CD8-positive, alpha-beta memory T cell (primary cell): ENCODE results near the gene INAFM2. TPM values are rescaled to one million over a fixed set of nuclear protein-coding genes. Genes with fewer than 3 reads are reported as not detected.
A peak's percentile ranks its signal among the peaks of the same experiment; 100 is the strongest.

Source experiments
- CTCF ChIA-PET: fragments of 350-600 bp; sonication (Branson Sonifier 250); formaldehyde crosslinking; loops from one replicate; lab custom pipeline; 2021; ENCODE audit warnings: antibody characterized with exemption; lab: Charles Lee
- POLR2A ChIA-PET: fragments of 350-600 bp; sonication (Branson Sonifier 250); formaldehyde crosslinking; loops from one replicate; lab custom pipeline; 2021; ENCODE audit warnings: antibody characterized with exemption; lab: Charles Lee
- DNase-seq, 5 donors: peaks; one replicate each; pipeline versions ENCODE4 v3.0.0 to v3.0.0-alpha.2; 2020 to 2022; ENCODE audit warnings: mixed read lengths in 1 of 5
- H3K27ac ChIP-seq: one replicate; pipeline ENCODE4 v1.7.0; 2013; ENCODE audit warnings: low read depth, mild to moderate bottlenecking, low read length, moderate library complexity
- H3K27me3 ChIP-seq: 2 replicates; pipeline ENCODE4 v1.7.0; 2013; ENCODE audit warnings: low read length, mild to moderate bottlenecking; ENCODE audit not compliant: insufficient read depth, poor library complexity, severe bottlenecking
- H3K36me3 ChIP-seq: 2 replicates; pipeline ENCODE4 v1.7.0; 2013; ENCODE audit warnings: mild to moderate bottlenecking, low read length, moderate library complexity; ENCODE audit not compliant: insufficient read depth
- H3K4me1 ChIP-seq: 2 replicates; pipeline ENCODE4 v1.7.0; 2013; ENCODE audit warnings: mild to moderate bottlenecking, low read length, moderate library complexity; ENCODE audit not compliant: insufficient read depth
- H3K4me3 ChIP-seq: 2 replicates; pipeline ENCODE4 v1.7.0; 2013; ENCODE audit warnings: mild to moderate bottlenecking, low read length
- H3K9me3 ChIP-seq: 2 replicates; pipeline ENCODE4 v1.7.0; 2013; ENCODE audit warnings: mild to moderate bottlenecking, low read length
- H3K27ac Mint-ChIP-seq, 8 donors: one replicate each; pipeline ENCODE4 v1.8.0; 2020 to 2021; ENCODE audit warnings: mixed read lengths in 8 of 8, mild to moderate bottlenecking in 6 of 8, inconsistent platforms in 3 of 8, moderate library complexity in 3 of 8
- H3K27me3 Mint-ChIP-seq, 2 donors: one replicate each; pipeline ENCODE4 v1.8.0; 2020 to 2021; ENCODE audit warnings: mixed read lengths in 2 of 2, mild to moderate bottlenecking in 1 of 2, moderate library complexity in 1 of 2
- H3K36me3 Mint-ChIP-seq, 3 donors: one replicate each; pipeline ENCODE4 v1.8.0; 2020 to 2021; ENCODE audit warnings: mixed read lengths in 3 of 3, inconsistent platforms in 1 of 3, mild to moderate bottlenecking in 1 of 3
- H3K4me1 Mint-ChIP-seq, 3 donors: one replicate each; pipeline ENCODE4 v1.8.0; 2020 to 2021; ENCODE audit warnings: mixed read lengths in 3 of 3, inconsistent platforms in 1 of 3, mild to moderate bottlenecking in 1 of 3
- H3K4me3 Mint-ChIP-seq, 7 donors: one replicate each; pipeline ENCODE4 v1.8.0; 2020 to 2021; ENCODE audit warnings: mixed read lengths in 7 of 7, mild to moderate bottlenecking in 6 of 7, moderate library complexity in 4 of 7, inconsistent platforms in 2 of 7
- H3K9me3 Mint-ChIP-seq, 5 donors: one replicate each; pipeline ENCODE4 v1.8.0; 2020 to 2022; ENCODE audit warnings: mixed read lengths in 5 of 5, mild to moderate bottlenecking in 3 of 5, moderate library complexity in 2 of 5, inconsistent platforms in 1 of 5
- polyA plus RNA-seq: library from polyadenylated mRNA; unstranded; fragments of 300-500 nt; fragmentation: Illumina TruSeq; gene quantifications from one replicate; pipeline ENCODE4 v1.2.3, GENCODE V29; 2021
- total RNA-seq, 2 experiments: library from RNA; stranded (reverse); gene quantifications; one replicate each; pipeline ENCODE4 v1.2.3, GENCODE V29; 2021

Gene INAFM2
- total and polyA plus RNA-seq, 3 experiments from 2014 or later: 2.7 to 15.3 (median 13.5) TPM

GRCh38 chr15:40331026-40331425 lies 7.5 kb downstream of the INAFM2 start:
- Histone ChIP-seq H3K4me1 (peaks cover 15% of the 10 kb centered on the region), H3K27me3 (no peaks in the 10 kb centered on the region), H3K4me3 (no peak overlapping the region), H3K27ac (peak overlapping the region; percentile 27), H3K9me3 (no peaks in the 10 kb centered on the region), H3K36me3 (no peaks in the 10 kb centered on the region)
- H3K27ac Mint-ChIP-seq: no peak overlapping the region
- peaks cover 3 to 12% (median 3%) of the 10 kb centered on the region in 3 donors for H3K4me1 Mint-ChIP-seq
- H3K4me3 Mint-ChIP-seq: no peak overlapping the region
- peaks cover 0 to 1% (median 0%) of the 10 kb centered on the region in 5 donors for H3K9me3 Mint-ChIP-seq
- H3K36me3 Mint-ChIP-seq: no peaks in the 10 kb centered on the region
- ChIA-PET POLR2A (no interaction called here), CTCF (interaction anchor here (1.8 to 9.4 kb wide), 4 partner anchors 8 to 52 kb away, joined by 4 to 83 read pairs (median 15); partner anchors contain the start of gene CCDC9B)
- DNase-seq: no peak
- no peaks in the 10 kb centered on the region for H3K27me3 Mint-ChIP-seq

GRCh38 chr15:40331637-40332036 lies 8.1 kb downstream of the INAFM2 start:
- CTCF ChIA-PET: interaction anchor here (0.9 to 9.4 kb wide), 8 partner anchors 8 to 58 kb away, joined by 3 to 83 read pairs (median 4); partner anchors contain the start of genes CCDC9B, INAFM2 and PLCB2
- POLR2A ChIA-PET: interaction anchor here (0.9 kb wide), 1 partner anchor 9 kb away, joined by 3 read pairs; no protein-coding TSS in a partner anchor
- H3K4me1 ChIP-seq: peaks cover 15% of the 10 kb centered on the region

DNA sequence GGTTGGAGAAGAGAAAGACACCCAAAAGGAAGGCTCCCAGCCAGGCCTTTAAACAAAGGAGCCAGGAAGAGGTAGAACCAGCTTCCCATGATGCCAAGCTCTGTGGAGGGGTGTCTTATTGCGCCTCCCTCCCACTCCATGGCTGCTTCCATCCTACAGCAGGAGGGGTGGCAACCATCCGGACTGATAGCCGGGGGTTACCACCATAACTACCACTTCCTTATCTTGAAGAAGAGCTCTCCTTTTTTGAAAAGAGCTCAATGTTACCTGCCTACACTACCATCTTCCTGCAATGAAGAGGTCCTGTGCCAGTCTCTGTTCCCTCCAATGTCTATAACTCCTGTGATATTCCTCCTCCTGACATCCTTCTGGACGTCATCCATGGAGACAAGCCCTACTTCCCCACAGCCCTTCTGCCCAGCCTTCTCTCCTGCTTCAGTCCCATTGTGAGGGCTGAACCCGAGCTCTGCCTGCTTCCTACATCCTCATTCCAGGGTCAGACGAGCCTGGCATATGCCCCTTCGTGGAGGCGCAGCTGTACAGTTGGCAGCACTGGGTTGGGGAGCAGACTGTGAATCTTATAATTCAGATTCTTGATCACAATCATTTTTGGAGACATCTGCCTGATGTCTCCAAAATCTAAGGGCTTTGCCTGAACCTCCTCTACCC lies 8.8 kb downstream of the INAFM2 start:
- POLR2A ChIA-PET: interaction anchor here (0.9 kb wide), 1 partner anchor 10 kb away, joined by 3 read pairs; no protein-coding TSS in a partner anchor
- CTCF ChIA-PET: interaction anchor here (0.9 to 9.4 kb wide), 8 partner anchors 7 to 59 kb away, joined by 3 to 83 read pairs (median 4); partner anchors contain the start of genes CCDC9B, INAFM2 and PLCB2
- no peaks in the 10 kb centered on the region for H3K36me3 Mint-ChIP-seq

More at GRCh38 chr15:40331637-40332036, 8.1 kb downstream of the INAFM2 start:
- Mint-ChIP-seq H3K4me1 (peaks cover 0 to 7% (median 3%) of the 10 kb centered on the region in 3 donors), H3K4me3 (no peak overlapping the region), H3K27me3 (no peaks in the 10 kb centered on the region), H3K36me3 (no peaks in the 10 kb centered on the region), H3K27ac (no peak overlapping the region), H3K9me3 (peaks cover 0 to 1% (median 0%) of the 10 kb centered on the region in 5 donors)
- no peak for DNase-seq
- Histone ChIP-seq H3K4me3 (no peak overlapping the region), H3K36me3 (no peaks in the 10 kb centered on the region), H3K27me3 (no peaks in the 10 kb centered on the region), H3K27ac (no peak overlapping the region), H3K9me3 (no peaks in the 10 kb centered on the region)

DNA sequence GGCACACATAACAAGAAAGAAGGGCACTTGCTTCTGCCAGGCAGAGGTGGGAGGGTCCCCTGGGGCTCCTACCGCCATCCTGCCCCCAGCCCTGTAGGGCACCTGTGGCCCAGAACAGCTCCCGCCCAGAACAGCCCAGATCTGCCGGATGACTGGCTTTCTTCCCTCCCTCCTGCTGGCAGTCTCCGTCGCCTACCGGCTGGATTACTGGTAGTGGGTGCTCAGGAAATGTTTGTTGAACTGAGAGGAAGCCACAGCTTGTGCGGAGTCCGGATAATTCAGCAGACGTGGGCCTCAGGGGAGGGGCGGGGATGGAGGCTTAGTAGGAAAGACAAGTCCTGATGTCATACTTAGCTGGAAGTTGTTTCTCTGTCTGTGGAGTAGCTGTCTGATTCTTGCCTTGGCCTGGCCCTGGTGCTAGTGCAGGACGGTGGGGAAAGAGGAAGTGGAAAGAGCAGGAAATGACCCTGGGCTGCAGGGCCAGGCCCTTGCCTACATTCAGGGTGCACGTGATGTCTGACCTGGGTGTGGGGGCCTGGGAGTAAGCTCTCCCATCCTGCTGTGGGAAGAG lies 10.5 kb downstream of the INAFM2 start:
- peaks cover 0 to 1% (median 0%) of the 10 kb centered on the region in 5 donors for H3K9me3 Mint-ChIP-seq
- no peaks in the 10 kb centered on the region for H3K27me3 ChIP-seq
- ChIA-PET POLR2A (interaction anchor here (1.7 kb wide), 1 partner anchor 8 kb away, joined by 5 read pairs; no protein-coding TSS in a partner anchor), CTCF (interaction anchor here (6.0 to 12.2 kb wide), 2 partner anchors 13 to 22 kb away, joined by 90 to 189 read pairs; partner anchors contain the start of genes INAFM2 and PLCB2)
- no peak overlapping the region for H3K4me3 ChIP-seq
- H3K27me3 Mint-ChIP-seq: peaks cover 2 to 4% of the 10 kb centered on the region in 2 donors
- H3K4me1 Mint-ChIP-seq: peaks cover 4 to 12% (median 7%) of the 10 kb centered on the region in 3 donors
- no peaks in the 10 kb centered on the region for H3K36me3 ChIP-seq
- H3K9me3 ChIP-seq: no peaks in the 10 kb centered on the region
- no peak overlapping the region for H3K4me3 Mint-ChIP-seq
- no peak overlapping the region for H3K27ac Mint-ChIP-seq
- peaks cover 23% of the 10 kb centered on the region for H3K4me1 ChIP-seq
- peak in 1 of 5 donors; percentile 33 for DNase-seq
- H3K36me3 Mint-ChIP-seq: no peaks in the 10 kb centered on the region
- peak overlapping the region; percentile 31 for H3K27ac ChIP-seq

More for the DNA sequence above, 8.8 kb downstream of the INAFM2 start:
- Mint-ChIP-seq H3K27me3 (no peaks in the 10 kb centered on the region), H3K4me1 (peaks cover 0 to 6% (median 5%) of the 10 kb centered on the region in 3 donors), H3K27ac (no peak overlapping the region), H3K4me3 (no peak overlapping the region), H3K9me3 (peaks cover 0 to 1% (median 0%) of the 10 kb centered on the region in 5 donors)
- Histone ChIP-seq H3K27ac (no peak overlapping the region), H3K27me3 (no peaks in the 10 kb centered on the region), H3K36me3 (no peaks in the 10 kb centered on the region), H3K4me1 (peaks cover 15% of the 10 kb centered on the region), H3K4me3 (no peak overlapping the region), H3K9me3 (no peaks in the 10 kb centered on the region)
- DNase-seq: no peak

- Mint-ChIP-seq H3K27ac (peak overlapping the region in 1 of 8 donors; percentile 33), H3K27me3 (peaks cover 2 to 4% of the 10 kb centered on the region in 2 donors), H3K9me3 (peaks cover 0 to 1% (median 0%) of the 10 kb centered on the region in 5 donors), H3K36me3 (no peaks in the 10 kb centered on the region), H3K4me1 (peaks cover 4 to 12% (median 7%) of the 10 kb centered on the region in 3 donors), H3K4me3 (no peak overlapping the region)
- no peaks in the 10 kb centered on the region for H3K36me3 ChIP-seq
- no peaks in the 10 kb centered on the region for H3K27me3 ChIP-seq
- ChIA-PET POLR2A (interaction anchor here (1.7 kb wide), 1 partner anchor 9 kb away, joined by 5 read pairs; no protein-coding TSS in a partner anchor), CTCF (interaction anchor here (1.1 to 12.2 kb wide), 3 partner anchors 13 to 33 kb away, joined by 4 to 189 read pairs (median 90); partner anchors contain the start of genes INAFM2 and PLCB2)
- DNase-seq: no peak
- no peak overlapping the region for H3K4me3 ChIP-seq
- H3K27ac ChIP-seq: peak overlapping the region; percentile 16
- no peaks in the 10 kb centered on the region for H3K9me3 ChIP-seq
- peaks cover 23% of the 10 kb centered on the region for H3K4me1 ChIP-seq
Observed at GRCh38 chr15:40334541-40334940, 11.0 kb downstream of the INAFM2 start.

DNA sequence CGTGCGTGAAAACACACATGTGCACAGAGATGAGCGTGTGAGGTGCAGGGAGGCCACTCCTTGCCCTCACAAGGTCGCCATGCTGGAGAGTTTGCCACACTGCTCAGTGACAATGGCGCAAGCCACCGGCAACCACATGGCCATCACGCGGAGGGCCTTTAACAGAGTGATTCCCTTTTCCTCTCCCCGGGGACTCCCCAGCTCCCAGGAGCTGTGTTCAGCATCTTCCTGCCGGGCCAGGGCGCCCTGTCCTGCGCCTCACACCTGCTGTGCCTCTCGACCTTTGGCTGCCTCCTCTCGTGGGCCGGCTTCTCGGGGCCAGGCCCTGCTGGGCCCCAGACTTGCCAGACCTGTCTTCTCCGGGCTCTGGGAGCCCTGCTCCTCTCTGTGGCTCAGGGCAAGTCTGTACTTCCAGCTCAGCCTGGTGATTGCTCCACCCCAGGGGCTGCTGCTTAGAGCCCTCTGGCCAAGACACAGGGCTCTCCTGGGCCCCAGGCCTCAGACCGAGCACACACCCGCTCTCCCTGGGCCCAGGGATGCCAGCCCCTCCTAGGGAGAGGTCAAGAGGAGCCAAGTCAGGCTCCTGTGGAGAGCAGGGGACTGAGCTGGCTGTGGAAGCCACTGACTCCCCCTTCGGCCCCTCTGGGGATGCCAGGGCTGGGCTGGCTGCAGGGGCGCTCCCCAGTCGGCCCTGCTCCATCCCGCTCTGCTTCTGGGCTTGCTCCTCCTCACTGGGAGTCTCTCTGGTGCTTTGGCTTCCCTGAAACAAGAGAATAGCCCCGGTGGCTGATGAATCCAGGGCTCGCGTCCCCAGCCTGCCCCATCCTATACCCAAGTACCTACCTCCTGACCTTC lies 11.7 kb downstream of the INAFM2 start:
- POLR2A ChIA-PET: interaction anchor here (1.7 kb wide), 1 partner anchor 10 kb away, joined by 5 read pairs; no protein-coding TSS in a partner anchor
- Mint-ChIP-seq H3K9me3 (peaks cover 0 to 1% (median 0%) of the 10 kb centered on the region in 5 donors), H3K4me3 (no peak overlapping the region), H3K4me1 (peaks cover 4 to 12% (median 7%) of the 10 kb centered on the region in 3 donors), H3K36me3 (no peaks in the 10 kb centered on the region), H3K27me3 (peaks cover 2 to 4% of the 10 kb centered on the region in 2 donors), H3K27ac (no peak overlapping the region)
- Histone ChIP-seq H3K36me3 (no peaks in the 10 kb centered on the region), H3K27ac (peak overlapping the region; percentile 16), H3K4me1 (peaks cover 23% of the 10 kb centered on the region), H3K27me3 (no peaks in the 10 kb centered on the region), H3K9me3 (no peaks in the 10 kb centered on the region), H3K4me3 (no peak overlapping the region)
- no peak for DNase-seq
- CTCF ChIA-PET: interaction anchor here (1.1 to 12.4 kb wide), 8 partner anchors 6 to 88 kb away, joined by 3 to 268 read pairs (median 86); partner anchors contain the start of genes INAFM2 and PLCB2
